Caco-2 (cell line): Measurements from ENCODE around the gene ABI3BP. TPM values are rescaled to one million over a fixed set of nuclear protein-coding genes. Genes with fewer than 3 reads are reported as not detected.
"Not testable (repeated sequence)": the region's sequence is repeated elsewhere in the genome, so short reads cannot be mapped to it uniquely, and the experiment has no call there.

Experiments used
- BruUV-seq: library from RNA; stranded (reverse); fragments of 400-500 nt; replicated peaks from 2 replicates; lab custom pipeline; 2021; lab: Mats Ljungman, UMichigan
- CTCF ChIA-PET: fragments of 300-600 bp; sonication (Branson Sonifier 250); formaldehyde crosslinking; loops from one replicate; lab custom pipeline; 2022; ENCODE audit warnings: antibody characterized with exemption; lab: Charles Lee
- POLR2A ChIA-PET: fragments of 300-600 bp; sonication (Branson Sonifier 250); formaldehyde crosslinking; loops from one replicate; lab custom pipeline; 2022; ENCODE audit warnings: antibody characterized with exemption; lab: Charles Lee
- DNase-seq, 2 experiments: peaks; one replicate each; pipeline versions ENCODE4 v3.0.0 to v3.0.0-alpha.2; 2020 to 2022
- H3K27me3 ChIP-seq: replicated peaks from 2 replicates; pipeline ENCODE4 v1.6.0; 2011; ENCODE audit warnings: low read length; ENCODE audit not compliant: control insufficient read depth, insufficient read depth
- H3K36me3 ChIP-seq: 2 replicates; pipeline ENCODE4 v1.5.1; 2011; ENCODE audit warnings: low read length; ENCODE audit not compliant: control insufficient read depth, insufficient read depth
- H3K4me1 ChIP-seq: fragments of 250-450 bp; sonication (Bioruptor Pico); 2 replicates; pipeline ENCODE4 v1.5.1; 2020; ENCODE audit warnings: mild to moderate bottlenecking
- H3K4me3 ChIP-seq: 2 replicates; pipeline ENCODE4 v1.5.1; 2011; ENCODE audit warnings: low read depth, mild to moderate bottlenecking, control low read depth, low read length
- H3K9me3 ChIP-seq: fragments of 250-450 bp; sonication (Bioruptor Pico); 2 replicates; pipeline ENCODE4 v1.5.1; 2020; ENCODE audit warnings: mild to moderate bottlenecking, moderate library complexity
- H3K27ac Mint-ChIP-seq: one replicate; pipeline ENCODE4 v1.8.0; 2022; ENCODE audit warnings: mixed read lengths; ENCODE audit not compliant: unreplicated experiment
- H3K27me3 Mint-ChIP-seq: one replicate; pipeline ENCODE4 v1.8.0; 2022; ENCODE audit warnings: mixed read lengths; ENCODE audit not compliant: insufficient read depth, unreplicated experiment
- H3K36me3 Mint-ChIP-seq: one replicate; pipeline ENCODE4 v1.8.0; 2022; ENCODE audit warnings: mild to moderate bottlenecking, mixed read lengths; ENCODE audit not compliant: insufficient read depth, unreplicated experiment
- H3K4me1 Mint-ChIP-seq: one replicate; pipeline ENCODE4 v1.8.0; 2022; ENCODE audit warnings: low read depth, mixed read lengths; ENCODE audit not compliant: unreplicated experiment
- H3K4me3 Mint-ChIP-seq: one replicate; pipeline ENCODE4 v1.8.0; 2022; ENCODE audit warnings: mild to moderate bottlenecking, moderate library complexity, mixed read lengths; ENCODE audit not compliant: unreplicated experiment
- H3K9me3 Mint-ChIP-seq: one replicate; pipeline ENCODE4 v1.8.0; 2022; ENCODE audit warnings: mixed read lengths; ENCODE audit not compliant: unreplicated experiment
- intact Hi-C: fragments of 100-400 bp; cut with micrococcal nuclease; formaldehyde crosslinking; loops from one replicate; pipeline ENCODE4 v1.10.0; 2022; ENCODE audit not compliant: unreplicated experiment
- total RNA-seq: library from RNA; stranded (reverse); gene quantifications from 2 replicates; pipeline ENCODE4 v1.2.3, GENCODE V29; 2022
- TF ChIP-seq, protein P1 (sequence below), 2 experiments: fragments of 200-600 bp in 1 of 2; IDR thresholded peaks; 1 replicate in 1 of 2; 2 replicates in 1 of 2; pipeline versions ENCODE4 v1.5.1 to v1.8.0; 2011 to 2022; ENCODE audit warnings: antibody characterized with exemption in 1 of 2, control low read depth in 1 of 2, inconsistent platforms in 1 of 2, low read depth in 1 of 2, low read length in 1 of 2, mild to moderate bottlenecking in 1 of 2, moderate library complexity in 1 of 2; ENCODE audit not compliant: insufficient read depth in 1 of 2, severe bottlenecking in 1 of 2, unreplicated experiment in 1 of 2

The ABI3BP gene
- total RNA-seq, 1 experiment from 2014 or later = not detected

DNA sequence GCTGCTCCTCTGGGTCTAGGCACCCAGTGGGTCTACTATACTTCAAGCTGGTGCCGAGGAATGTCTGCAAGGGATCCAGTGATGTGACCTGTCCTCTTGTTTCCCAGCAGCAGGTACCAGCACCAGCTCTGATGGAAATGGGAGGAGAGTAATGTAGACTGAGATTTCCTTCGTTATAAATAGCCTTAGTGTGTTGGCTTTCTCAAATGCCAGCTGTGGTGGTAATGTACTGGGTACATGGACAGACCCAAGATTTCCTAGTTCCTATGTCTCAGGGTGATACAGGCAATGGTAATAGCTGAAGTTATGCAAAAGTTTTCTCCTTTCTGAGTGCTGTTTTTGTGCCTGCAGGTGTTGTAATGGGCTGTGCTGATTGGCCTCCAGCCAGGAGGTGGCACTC is 33.0 kb upstream of the ABI3BP start:
- Mint-ChIP-seq H3K4me1 (no peaks in the 10 kb centered on the region), H3K36me3 (no peaks in the 10 kb centered on the region), H3K4me3 (no peak overlapping the region), H3K9me3 (peaks cover 9% of the 10 kb centered on the region), H3K27me3 (no peaks in the 10 kb centered on the region), H3K27ac (no peak overlapping the region)
- H3K9me3 ChIP-seq = no peaks in the 10 kb centered on the region
- DNase-seq = no peak
- H3K4me1 ChIP-seq = no peaks in the 10 kb centered on the region
- ChIA-PET POLR2A (no interaction called here), CTCF (no interaction called here)
- intact Hi-C loops = no loop called here
- no peaks in the 10 kb centered on the region for H3K36me3 ChIP-seq
- no peaks in the 10 kb centered on the region for H3K27me3 ChIP-seq
- no peak overlapping the region for H3K4me3 ChIP-seq
- TF ChIP-seq, protein P1, sequence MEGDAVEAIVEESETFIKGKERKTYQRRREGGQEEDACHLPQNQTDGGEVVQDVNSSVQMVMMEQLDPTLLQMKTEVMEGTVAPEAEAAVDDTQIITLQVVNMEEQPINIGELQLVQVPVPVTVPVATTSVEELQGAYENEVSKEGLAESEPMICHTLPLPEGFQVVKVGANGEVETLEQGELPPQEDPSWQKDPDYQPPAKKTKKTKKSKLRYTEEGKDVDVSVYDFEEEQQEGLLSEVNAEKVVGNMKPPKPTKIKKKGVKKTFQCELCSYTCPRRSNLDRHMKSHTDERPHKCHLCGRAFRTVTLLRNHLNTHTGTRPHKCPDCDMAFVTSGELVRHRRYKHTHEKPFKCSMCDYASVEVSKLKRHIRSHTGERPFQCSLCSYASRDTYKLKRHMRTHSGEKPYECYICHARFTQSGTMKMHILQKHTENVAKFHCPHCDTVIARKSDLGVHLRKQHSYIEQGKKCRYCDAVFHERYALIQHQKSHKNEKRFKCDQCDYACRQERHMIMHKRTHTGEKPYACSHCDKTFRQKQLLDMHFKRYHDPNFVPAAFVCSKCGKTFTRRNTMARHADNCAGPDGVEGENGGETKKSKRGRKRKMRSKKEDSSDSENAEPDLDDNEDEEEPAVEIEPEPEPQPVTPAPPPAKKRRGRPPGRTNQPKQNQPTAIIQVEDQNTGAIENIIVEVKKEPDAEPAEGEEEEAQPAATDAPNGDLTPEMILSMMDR (IDR thresholded peaks at IDR 0.05; ENCODE audit: insufficient read depth in 1 of 2, low read depth in 1 of 2, low read length in 1 of 2, severe bottlenecking in 1 of 2, unreplicated experiment in 1 of 2) = no peak
- BruUV-seq = no TSS peak

DNA sequence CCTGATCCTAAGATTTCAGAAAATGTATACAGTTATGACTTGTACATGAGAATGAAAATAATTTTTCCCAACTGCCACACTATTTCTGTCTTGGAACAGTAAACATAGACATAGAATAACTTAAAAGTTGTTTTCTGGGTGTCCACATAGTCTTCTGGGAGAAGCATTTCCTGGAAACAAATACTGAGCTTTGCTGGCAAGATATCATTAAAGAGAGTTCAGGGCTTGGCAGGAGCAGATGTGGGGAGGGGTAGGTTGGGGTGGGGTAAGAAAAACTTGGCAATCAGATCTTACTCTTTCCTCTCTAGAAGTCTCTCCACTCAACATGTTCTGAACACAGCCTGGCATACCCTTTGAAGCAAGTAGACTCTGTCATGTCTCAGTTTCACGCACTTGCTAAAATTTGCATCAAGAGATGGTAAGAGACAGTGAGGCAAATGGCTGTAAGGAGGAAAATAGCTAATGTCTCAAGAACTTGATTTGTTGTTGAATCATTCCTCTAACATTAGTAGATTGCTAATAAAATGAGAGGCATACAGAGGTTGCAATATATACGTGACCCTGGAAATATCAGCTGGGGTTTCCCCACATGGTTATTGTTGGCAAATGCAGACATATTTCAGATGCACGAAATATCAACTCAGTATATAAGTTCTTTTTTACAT is 27.3 kb upstream of the ABI3BP start:
- Histone ChIP-seq H3K27me3 (no peaks in the 10 kb centered on the region), H3K9me3 (no peaks in the 10 kb centered on the region), H3K4me1 (no peaks in the 10 kb centered on the region), H3K36me3 (no peaks in the 10 kb centered on the region), H3K4me3 (no peak overlapping the region)
- DNase-seq = no peak
- Mint-ChIP-seq H3K9me3 (peaks cover 9% of the 10 kb centered on the region), H3K4me1 (no peaks in the 10 kb centered on the region), H3K4me3 (no peak overlapping the region), H3K36me3 (no peaks in the 10 kb centered on the region), H3K27me3 (peaks cover 2% of the 10 kb centered on the region), H3K27ac (no peak overlapping the region)
- BruUV-seq = no TSS peak
- TF ChIP-seq, protein P1 (IDR thresholded peaks at IDR 0.05; ENCODE audit: insufficient read depth in 1 of 2, low read depth in 1 of 2, low read length in 1 of 2, severe bottlenecking in 1 of 2, unreplicated experiment in 1 of 2) = no peak
- CTCF ChIA-PET = no interaction called here
- POLR2A ChIA-PET = no interaction called here
- intact Hi-C loops = no loop called here

DNA sequence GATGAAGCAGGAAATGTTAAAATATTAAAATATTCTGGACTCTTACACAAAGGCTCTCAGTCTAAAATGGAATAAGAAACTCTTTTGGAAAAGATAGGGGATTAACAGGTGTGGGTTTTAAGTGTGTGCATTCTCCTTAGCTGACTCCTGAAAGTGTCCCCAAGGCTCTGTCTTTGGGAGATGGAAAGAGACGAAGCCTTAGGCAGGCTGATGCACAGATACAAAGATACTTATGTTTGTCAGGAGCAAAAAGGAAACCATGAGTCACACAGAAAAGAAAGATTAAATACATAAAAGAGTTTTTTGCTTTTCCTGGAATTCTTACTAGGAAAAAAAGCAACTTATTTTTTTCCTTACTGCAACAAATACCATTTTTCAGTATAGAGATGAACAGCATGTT is 23.8 kb upstream of the ABI3BP start:
- peaks cover 2% of the 10 kb centered on the region for H3K27me3 Mint-ChIP-seq
- H3K4me1 ChIP-seq = no peaks in the 10 kb centered on the region
- no peaks in the 10 kb centered on the region for H3K4me1 Mint-ChIP-seq
- TF ChIP-seq, protein P1 (IDR thresholded peaks at IDR 0.05; ENCODE audit: insufficient read depth in 1 of 2, low read depth in 1 of 2, low read length in 1 of 2, severe bottlenecking in 1 of 2, unreplicated experiment in 1 of 2) = no peak
- H3K9me3 Mint-ChIP-seq = peaks cover 4% of the 10 kb centered on the region
- intact Hi-C loops = no loop called here
- no peak overlapping the region for H3K27ac Mint-ChIP-seq
- H3K4me3 ChIP-seq = no peak overlapping the region
- no peak for DNase-seq
- H3K36me3 ChIP-seq = no peaks in the 10 kb centered on the region
- H3K4me3 Mint-ChIP-seq = no peak overlapping the region
- CTCF ChIA-PET = no interaction called here
- no TSS peak for BruUV-seq
- POLR2A ChIA-PET = no interaction called here
- no peaks in the 10 kb centered on the region for H3K9me3 ChIP-seq
- H3K36me3 Mint-ChIP-seq = no peaks in the 10 kb centered on the region
- H3K27me3 ChIP-seq = no peaks in the 10 kb centered on the region

DNA sequence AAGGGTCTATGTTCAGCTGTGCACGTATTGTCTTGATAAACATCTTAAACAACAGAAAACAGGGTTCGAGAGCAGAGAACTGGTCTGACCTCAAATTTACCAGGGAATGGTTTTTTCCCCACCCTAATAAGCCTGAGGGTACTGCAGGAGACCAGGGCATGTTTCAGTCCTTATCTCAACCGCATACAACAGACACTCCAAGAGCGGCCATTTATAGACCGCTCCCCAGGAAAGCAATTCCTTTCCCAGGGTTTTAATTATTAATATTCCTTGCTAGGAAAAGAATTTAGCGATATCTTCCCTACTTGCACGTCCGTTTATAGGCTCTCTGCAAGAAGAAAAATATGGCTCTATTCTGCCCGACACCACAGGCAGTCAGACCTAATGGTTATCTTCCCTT is 19.1 kb upstream of the ABI3BP start:
- peaks cover 11% of the 10 kb centered on the region for H3K9me3 Mint-ChIP-seq
- DNase-seq, H3K4me3 Mint-ChIP-seq, CTCF ChIA-PET, BruUV-seq, H3K9me3 ChIP-seq, H3K4me3 ChIP-seq, H3K27me3 Mint-ChIP-seq, H3K27ac Mint-ChIP-seq, H3K4me1 Mint-ChIP-seq, H3K36me3 ChIP-seq, POLR2A ChIA-PET, H3K27me3 ChIP-seq, H3K36me3 Mint-ChIP-seq, intact Hi-C loops, H3K4me1 ChIP-seq: not testable (repeated sequence)
